ENCODE measurements around the gene BMPER.

GRCh38 chr7:34026481-34027190, 121.3 kb downstream of the BMPER start:
- TF ChIP-seq POLR2A (IDR thresholded peaks at IDR 0.05; ENCODE audit: low read depth, low read length) (no peak), POLR2AphosphoS5 (IDR thresholded peaks at IDR 0.05; ENCODE audit: low read depth, low read length) (no peak)

Measured in GM12892 (cell line).